Measurements from ENCODE around the gene TBC1D19. TPM values are rescaled to one million over a fixed set of nuclear protein-coding genes. Genes with fewer than 3 reads are reported as not detected.

Gene TBC1D19
- total RNA-seq, 4 donors from 2014 or later: 9.5 to 24.9 (median 11.2) TPM

DNA sequence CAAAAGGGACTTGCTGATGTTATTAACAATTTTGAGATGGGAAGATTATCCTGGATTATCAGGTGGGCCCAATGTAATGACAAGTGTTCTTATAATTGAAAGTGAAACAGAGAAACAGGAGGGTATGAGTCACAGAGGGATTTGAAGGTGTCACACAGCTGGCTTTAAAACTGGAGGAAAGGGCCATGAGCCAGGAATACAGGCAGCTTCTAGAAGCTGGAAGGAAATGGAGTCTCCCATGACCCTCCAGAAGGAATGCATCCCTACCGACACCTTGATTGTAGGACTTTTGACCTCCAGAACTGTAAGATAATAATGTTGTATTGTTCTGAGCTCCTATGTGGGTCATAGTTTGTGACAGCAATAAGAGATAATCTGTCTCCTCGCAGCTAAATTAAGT, 178.8 kb downstream of the TBC1D19 start:
- TF ChIP-seq POLR2A (IDR thresholded peaks at IDR 0.05; ENCODE audit: low read depth): no peak
- no peak for TF ChIP-seq POLR2AphosphoS5 (IDR thresholded peaks at IDR 0.05)
- TF ChIP-seq, protein P1, sequence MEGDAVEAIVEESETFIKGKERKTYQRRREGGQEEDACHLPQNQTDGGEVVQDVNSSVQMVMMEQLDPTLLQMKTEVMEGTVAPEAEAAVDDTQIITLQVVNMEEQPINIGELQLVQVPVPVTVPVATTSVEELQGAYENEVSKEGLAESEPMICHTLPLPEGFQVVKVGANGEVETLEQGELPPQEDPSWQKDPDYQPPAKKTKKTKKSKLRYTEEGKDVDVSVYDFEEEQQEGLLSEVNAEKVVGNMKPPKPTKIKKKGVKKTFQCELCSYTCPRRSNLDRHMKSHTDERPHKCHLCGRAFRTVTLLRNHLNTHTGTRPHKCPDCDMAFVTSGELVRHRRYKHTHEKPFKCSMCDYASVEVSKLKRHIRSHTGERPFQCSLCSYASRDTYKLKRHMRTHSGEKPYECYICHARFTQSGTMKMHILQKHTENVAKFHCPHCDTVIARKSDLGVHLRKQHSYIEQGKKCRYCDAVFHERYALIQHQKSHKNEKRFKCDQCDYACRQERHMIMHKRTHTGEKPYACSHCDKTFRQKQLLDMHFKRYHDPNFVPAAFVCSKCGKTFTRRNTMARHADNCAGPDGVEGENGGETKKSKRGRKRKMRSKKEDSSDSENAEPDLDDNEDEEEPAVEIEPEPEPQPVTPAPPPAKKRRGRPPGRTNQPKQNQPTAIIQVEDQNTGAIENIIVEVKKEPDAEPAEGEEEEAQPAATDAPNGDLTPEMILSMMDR (IDR thresholded peaks at IDR 0.05): no peak
- TF ChIP-seq EP300 (IDR thresholded peaks at IDR 0.05): no peak
- Histone ChIP-seq H3K9me3 (no peaks in the 10 kb centered on the region), H3K4me1 (no peaks in the 10 kb centered on the region), H3K4me3 (no peak overlapping the region), H3K36me3 (peaks cover 0 to 13% (median 4%) of the 10 kb centered on the region in 4 donors), H3K27me3 (no peaks in the 10 kb centered on the region), H3K27ac (replicated peaks in 1 of 4) (no peak overlapping the region)
- DNase-seq (ENCODE audit: extremely low spot score): no peak
- WGBS: 89% methylated on average over 2 of the region's 2 CpGs
- intact Hi-C loops (cut with DNase I): no loop called here

DNA sequence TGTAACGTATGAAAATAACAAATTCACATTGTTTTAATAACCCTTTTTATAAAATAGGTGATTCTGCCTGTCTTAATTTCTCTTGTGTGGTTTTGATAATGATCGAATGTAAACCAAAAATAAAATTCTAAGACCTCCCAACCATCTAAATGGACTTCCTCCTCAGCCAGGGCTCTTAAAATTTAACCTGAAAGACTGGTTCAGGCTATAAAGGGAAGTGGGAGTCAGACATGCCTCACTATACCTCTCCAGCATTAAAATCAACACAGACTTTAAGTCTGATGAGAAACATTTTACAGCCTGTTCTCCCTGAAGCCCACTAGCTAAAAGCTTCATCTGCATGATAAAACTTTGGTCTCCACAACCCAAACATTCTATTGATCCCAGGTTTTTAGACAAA, 179.2 kb downstream of the TBC1D19 start:
- Histone ChIP-seq H3K9me3 (no peaks in the 10 kb centered on the region), H3K4me1 (no peaks in the 10 kb centered on the region), H3K36me3 (peaks cover 0 to 13% (median 4%) of the 10 kb centered on the region in 4 donors), H3K27ac (replicated peaks in 1 of 4) (no peak overlapping the region), H3K4me3 (no peak overlapping the region), H3K27me3 (no peaks in the 10 kb centered on the region)
- no peak for DNase-seq (ENCODE audit: extremely low spot score)
- intact Hi-C loops (cut with DNase I): no loop called here
- TF ChIP-seq EP300 (IDR thresholded peaks at IDR 0.05): no peak
- no peak for TF ChIP-seq POLR2AphosphoS5 (IDR thresholded peaks at IDR 0.05)
- no peak for TF ChIP-seq POLR2A (IDR thresholded peaks at IDR 0.05; ENCODE audit: low read depth)
- TF ChIP-seq, protein P1 (IDR thresholded peaks at IDR 0.05): no peak
- 83% methylated on average over 2 of the region's 2 CpGs for WGBS

DNA sequence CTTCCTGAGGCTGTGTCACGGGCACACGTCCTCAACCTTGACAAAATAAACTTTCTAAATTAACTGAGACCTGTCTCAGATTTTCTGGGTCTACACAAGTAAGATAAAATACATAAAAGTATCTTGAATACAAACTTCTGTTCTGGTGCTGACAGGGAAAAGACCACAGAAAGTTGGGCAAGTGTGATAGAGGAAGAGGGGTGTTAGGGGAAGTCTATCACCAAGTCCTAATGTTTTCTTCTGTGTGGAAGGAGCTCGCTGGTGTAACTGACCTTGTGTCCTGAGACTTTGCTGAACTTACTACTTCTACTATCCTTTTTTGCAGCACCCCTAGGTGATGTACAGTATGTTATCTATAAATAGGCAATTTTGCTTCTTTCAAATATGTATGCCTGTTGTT, 179.8 kb downstream of the TBC1D19 start:
- Histone ChIP-seq H3K27me3 (no peaks in the 10 kb centered on the region), H3K4me3 (no peak overlapping the region), H3K27ac (replicated peaks in 1 of 4) (no peak overlapping the region), H3K4me1 (no peaks in the 10 kb centered on the region), H3K9me3 (no peaks in the 10 kb centered on the region), H3K36me3 (peaks cover 0 to 10% (median 4%) of the 10 kb centered on the region in 4 donors)
- no peak for TF ChIP-seq EP300 (IDR thresholded peaks at IDR 0.05)
- TF ChIP-seq, protein P1 (IDR thresholded peaks at IDR 0.05): no peak
- TF ChIP-seq POLR2AphosphoS5 (IDR thresholded peaks at IDR 0.05): no peak
- TF ChIP-seq POLR2A (IDR thresholded peaks at IDR 0.05; ENCODE audit: low read depth): no peak
- DNase-seq (ENCODE audit: extremely low spot score): no peak
- WGBS: 94% methylated on average over 3 of the region's 3 CpGs
- intact Hi-C loops (cut with DNase I): no loop called here

DNA sequence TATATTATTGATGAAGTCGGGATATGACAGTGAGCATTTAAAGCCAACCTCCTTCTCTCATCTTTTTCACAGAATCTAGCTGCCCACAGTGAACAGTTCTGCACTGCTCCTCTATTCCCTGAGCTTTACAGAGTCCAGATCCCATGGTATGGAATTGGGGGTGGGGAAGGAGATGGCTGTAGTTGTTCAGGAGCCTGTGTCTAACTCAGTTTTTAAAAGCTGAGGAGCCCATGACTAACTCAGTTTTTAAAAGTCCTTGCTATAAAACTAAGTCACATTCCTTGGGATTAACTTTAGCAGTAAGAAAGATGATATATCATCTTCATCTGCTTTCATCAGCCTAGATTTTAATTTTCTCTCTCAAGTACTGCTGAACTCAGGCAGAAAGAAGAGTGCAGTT, 180.3 kb downstream of the TBC1D19 start:
- no peak overlapping the region for H3K27ac ChIP-seq (replicated peaks in 1 of 4)
- no peak for DNase-seq (ENCODE audit: extremely low spot score)
- H3K9me3 ChIP-seq: no peaks in the 10 kb centered on the region
- intact Hi-C loops (cut with DNase I): no loop called here
- 100% methylated on average over 1 of the region's 1 CpG for WGBS
- peaks cover 0 to 6% (median 4%) of the 10 kb centered on the region in 4 donors for H3K36me3 ChIP-seq
- H3K4me3 ChIP-seq: no peak overlapping the region
- no peaks in the 10 kb centered on the region for H3K27me3 ChIP-seq
- TF ChIP-seq, protein P1 (IDR thresholded peaks at IDR 0.05): no peak
- TF ChIP-seq POLR2A (IDR thresholded peaks at IDR 0.05; ENCODE audit: low read depth): no peak
- TF ChIP-seq EP300 (IDR thresholded peaks at IDR 0.05): no peak
- TF ChIP-seq POLR2AphosphoS5 (IDR thresholded peaks at IDR 0.05): no peak
- no peaks in the 10 kb centered on the region for H3K4me1 ChIP-seq

DNA sequence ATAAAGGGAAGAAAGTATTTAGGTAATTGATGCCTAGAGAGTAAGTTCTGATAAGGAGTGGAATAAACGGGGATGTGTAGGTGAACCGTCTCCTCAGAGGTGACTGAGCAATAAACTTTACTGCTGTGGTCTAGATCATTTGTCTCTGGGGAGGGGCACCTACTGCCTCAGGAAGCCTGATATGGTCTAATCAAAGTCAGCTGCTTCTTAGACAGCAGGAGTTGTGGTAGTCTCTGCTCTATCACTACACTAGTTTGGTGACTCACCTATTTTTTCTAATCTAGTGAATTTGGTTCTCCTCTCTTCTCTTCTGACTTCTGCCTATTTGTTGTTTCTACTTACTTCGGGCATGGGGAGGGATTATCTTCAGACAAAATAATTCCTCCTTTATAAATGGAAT, 181.6 kb downstream of the TBC1D19 start:
- H3K9me3 ChIP-seq: no peaks in the 10 kb centered on the region
- no peaks in the 10 kb centered on the region for H3K4me1 ChIP-seq
- peaks cover 0 to 15% (median 6%) of the 10 kb centered on the region in 4 donors for H3K36me3 ChIP-seq
- 94% methylated on average over 3 of the region's 3 CpGs for WGBS
- no peak for DNase-seq (ENCODE audit: extremely low spot score)
- H3K27me3 ChIP-seq: no peaks in the 10 kb centered on the region
- H3K4me3 ChIP-seq: no peak overlapping the region
- intact Hi-C loops (cut with DNase I): no loop called here
- TF ChIP-seq POLR2A (IDR thresholded peaks at IDR 0.05; ENCODE audit: low read depth): no peak
- no peak overlapping the region for H3K27ac ChIP-seq (replicated peaks in 1 of 4)
